Neural progenitor cell (in vitro differentiated cells): Measurements from ENCODE around the gene ARR3. TPM values are rescaled to one million over a fixed set of nuclear protein-coding genes. Genes with fewer than 3 reads are reported as not detected.
A peak's percentile ranks its signal among the peaks of the same experiment; 100 is the strongest.

ENCODE experiments used
- DNase-seq: peaks from one replicate; pipeline ENCODE4 v3.0.0-alpha.2; 2016; ENCODE audit warnings: low spot score
- H2AFZ ChIP-seq: fragments of 200-600 bp; sonication (generic); replicated peaks from 2 replicates; pipeline ENCODE4 v1.6.1; 2016; ENCODE audit warnings: antibody characterized with exemption
- H3F3A ChIP-seq: fragments of 200-600 bp; sonication (generic); 2 replicates; pipeline ENCODE4 v1.6.1; 2016; ENCODE audit warnings: antibody characterized with exemption, low read depth
- H3K27ac ChIP-seq: fragments of 200-600 bp; sonication (generic); 2 replicates; pipeline ENCODE4 v1.5.1; 2016; ENCODE audit warnings: mild to moderate bottlenecking
- H3K27me3 ChIP-seq: fragments of 200-600 bp; sonication (generic); 2 replicates; pipeline ENCODE4 v1.6.1; 2016; ENCODE audit warnings: mild to moderate bottlenecking, moderate library complexity
- H3K36me3 ChIP-seq: fragments of 200-600 bp; sonication (generic); 2 replicates; pipeline ENCODE4 v1.5.1; 2016
- H3K4me1 ChIP-seq: fragments of 200-600 bp; sonication (generic); 2 replicates; pipeline ENCODE4 v1.6.1; 2016; ENCODE audit warnings: mixed run types
- H3K4me2 ChIP-seq: fragments of 200-600 bp; sonication (generic); 2 replicates; pipeline ENCODE4 v1.6.1; 2016
- H3K4me3 ChIP-seq: fragments of 200-600 bp; sonication (generic); 2 replicates; pipeline ENCODE4 v1.5.1; 2016
- H3K79me2 ChIP-seq: fragments of 200-600 bp; sonication (generic); 2 replicates; pipeline ENCODE4 v1.6.1; 2016; ENCODE audit warnings: low read depth
- H3K9ac ChIP-seq: fragments of 200-600 bp; sonication (generic); 2 replicates; pipeline ENCODE4 v1.6.1; 2016
- H3K9me3 ChIP-seq: fragments of 200-600 bp; sonication (generic); 2 replicates; pipeline ENCODE4 v1.5.1; 2016; ENCODE audit warnings: low read depth
- H4K20me1 ChIP-seq: fragments of 200-600 bp; sonication (generic); 2 replicates; pipeline ENCODE4 v1.6.1; 2016; ENCODE audit warnings: low read depth
- H3K27ac Mint-ChIP-seq: 3 replicates; pipeline ENCODE4 v1.8.0; 2021; ENCODE audit warnings: mixed read lengths
- H3K27me3 Mint-ChIP-seq: 2 replicates; pipeline ENCODE4 v1.8.0; 2022; ENCODE audit warnings: low read depth, mild to moderate bottlenecking, inconsistent platforms, moderate library complexity, mixed read lengths; ENCODE audit not compliant: insufficient read depth
- H3K36me3 Mint-ChIP-seq: 3 replicates; pipeline ENCODE4 v1.8.0; 2021; ENCODE audit warnings: mixed read lengths
- H3K4me1 Mint-ChIP-seq: 3 replicates; pipeline ENCODE4 v1.8.0; 2021; ENCODE audit warnings: mixed read lengths
- H3K4me3 Mint-ChIP-seq: 3 replicates; pipeline ENCODE4 v1.8.0; 2021; ENCODE audit warnings: mild to moderate bottlenecking, moderate library complexity, mixed read lengths
- H3K9me3 Mint-ChIP-seq: 3 replicates; pipeline ENCODE4 v1.8.0; 2020; ENCODE audit warnings: mixed read lengths
- CTCF ChIP-seq: fragments of 200-600 bp; sonication (generic); IDR thresholded peaks from 2 replicates; pipeline ENCODE4 v1.5.1; 2017; ENCODE audit warnings: antibody characterized with exemption, mild to moderate bottlenecking
- EZH2 ChIP-seq: fragments of 200-600 bp; sonication (generic); IDR thresholded peaks from 2 replicates; pipeline ENCODE4 v1.6.1; 2017; ENCODE audit warnings: antibody characterized with exemption, mild to moderate bottlenecking, moderate library complexity
- EZH2phosphoT487 ChIP-seq: fragments of 200-600 bp; sonication (generic); IDR thresholded peaks from 2 replicates; pipeline ENCODE4 v1.6.1; 2017; ENCODE audit warnings: antibody characterized with exemption
- total RNA-seq: library from RNA; depleted of rRNA; stranded (reverse); fragments of >200 nt; gene quantifications from 2 replicates; pipeline ENCODE4 v1.2.3, GENCODE V29; 2015; ENCODE audit warnings: low replicate concordance

ARR3 gene
- total RNA-seq, 1 donor from 2014 or later, result not detected

GRCh38 chrX:70292788-70293187, 24.7 kb downstream of the ARR3 start:
- Histone ChIP-seq H3K27ac (no peak overlapping the region), H3K27me3 (no peaks in the 10 kb centered on the region), H3K79me2 (peaks cover 62% of the 10 kb centered on the region), H3K9me3 (peaks cover 3% of the 10 kb centered on the region), H2AFZ (no peak overlapping the region), H3F3A (no peaks in the 10 kb centered on the region), H3K4me1 (no peaks in the 10 kb centered on the region), H4K20me1 (no peaks in the 10 kb centered on the region), H3K4me2 (peak overlapping the region; percentile 81), H3K36me3 (no peaks in the 10 kb centered on the region), H3K9ac (no peak overlapping the region), H3K4me3 (peak overlapping the region; percentile 84)
- Mint-ChIP-seq H3K27ac (no peak overlapping the region), H3K36me3 (no peaks in the 10 kb centered on the region), H3K4me3 (no peak overlapping the region), H3K9me3 (peaks cover 2% of the 10 kb centered on the region), H3K4me1 (peaks cover 21% of the 10 kb centered on the region), H3K27me3 (peaks cover 2% of the 10 kb centered on the region)
- TF ChIP-seq EZH2 (no peak), EZH2phosphoT487 (no peak), CTCF (no peak)
- DNase-seq, result no peak

- Histone ChIP-seq H3K4me3 (no peak overlapping the region), H3K4me2 (peak overlapping the region; percentile 26), H3K79me2 (peaks cover 62% of the 10 kb centered on the region), H3K36me3 (no peaks in the 10 kb centered on the region), H3K9me3 (peaks cover 3% of the 10 kb centered on the region), H4K20me1 (no peaks in the 10 kb centered on the region), H3K27me3 (no peaks in the 10 kb centered on the region), H3F3A (no peaks in the 10 kb centered on the region), H3K27ac (no peak overlapping the region), H2AFZ (no peak overlapping the region), H3K9ac (no peak overlapping the region), H3K4me1 (no peaks in the 10 kb centered on the region)
- Mint-ChIP-seq H3K36me3 (no peaks in the 10 kb centered on the region), H3K27ac (no peak overlapping the region), H3K9me3 (no peaks in the 10 kb centered on the region), H3K4me3 (no peak overlapping the region), H3K27me3 (peaks cover 2% of the 10 kb centered on the region), H3K4me1 (peaks cover 21% of the 10 kb centered on the region)
- DNase-seq, result no peak
- TF ChIP-seq EZH2, result no peak
- no peak for TF ChIP-seq EZH2phosphoT487
- no peak for TF ChIP-seq CTCF
Observed at GRCh38 chrX:70293621-70294020, 25.5 kb downstream of the ARR3 start.

GRCh38 chrX:70301716-70302115, 33.6 kb downstream of the ARR3 start:
- Histone ChIP-seq H3K9ac (no peak overlapping the region), H3K27me3 (no peaks in the 10 kb centered on the region), H3K4me2 (no peak overlapping the region), H3K4me1 (no peaks in the 10 kb centered on the region), H3K36me3 (peaks cover 6% of the 10 kb centered on the region), H2AFZ (no peak overlapping the region), H3K27ac (no peak overlapping the region), H3K79me2 (peaks cover 9% of the 10 kb centered on the region), H3K4me3 (no peak overlapping the region), H3F3A (no peaks in the 10 kb centered on the region), H3K9me3 (peaks cover 3% of the 10 kb centered on the region), H4K20me1 (no peaks in the 10 kb centered on the region)
- H3K4me1 Mint-ChIP-seq, result no peaks in the 10 kb centered on the region
- H3K36me3 Mint-ChIP-seq, result peaks cover 5% of the 10 kb centered on the region
- H3K9me3 Mint-ChIP-seq, result no peaks in the 10 kb centered on the region
- no peaks in the 10 kb centered on the region for H3K27me3 Mint-ChIP-seq
- DNase-seq, result no peak
- H3K4me3 Mint-ChIP-seq, result no peak overlapping the region
- H3K27ac Mint-ChIP-seq, result no peak overlapping the region
- no peak for TF ChIP-seq EZH2

DNA sequence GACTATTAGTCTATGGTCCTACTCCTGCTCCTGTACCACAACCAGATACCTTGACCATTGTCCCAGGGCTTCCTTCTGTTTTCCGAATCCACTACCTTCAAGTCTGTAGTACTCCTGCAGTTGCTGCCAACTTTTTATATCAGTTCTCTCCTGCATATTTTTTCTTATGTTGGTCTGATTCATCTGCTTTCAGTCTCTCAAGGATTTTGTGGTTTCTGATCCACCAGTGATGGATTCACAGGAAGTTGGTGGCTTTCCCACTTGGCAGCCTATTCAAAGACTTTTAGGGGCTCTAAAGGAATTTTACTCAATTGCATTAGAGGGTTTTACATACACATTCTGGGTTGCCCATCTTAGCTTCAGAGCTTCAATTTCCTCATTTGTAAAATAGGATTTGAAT, 45.4 kb downstream of the ARR3 start:
- Histone ChIP-seq H3K9me3 (peaks cover 3% of the 10 kb centered on the region), H3K4me3 (no peak overlapping the region), H3K27me3 (no peaks in the 10 kb centered on the region), H3F3A (no peaks in the 10 kb centered on the region), H3K4me1 (no peaks in the 10 kb centered on the region), H3K27ac (no peak overlapping the region), H3K79me2 (peaks cover 25% of the 10 kb centered on the region), H3K9ac (no peak overlapping the region), H3K36me3 (peaks cover 3% of the 10 kb centered on the region), H3K4me2 (no peak overlapping the region), H4K20me1 (no peaks in the 10 kb centered on the region), H2AFZ (no peak overlapping the region)
- H3K4me3 Mint-ChIP-seq, result no peak overlapping the region
- DNase-seq, result no peak
- H3K9me3 Mint-ChIP-seq, result no peaks in the 10 kb centered on the region
- H3K4me1 Mint-ChIP-seq, result no peaks in the 10 kb centered on the region
- H3K27me3 Mint-ChIP-seq, result no peaks in the 10 kb centered on the region
- no peak overlapping the region for H3K27ac Mint-ChIP-seq
- peaks cover 15% of the 10 kb centered on the region for H3K36me3 Mint-ChIP-seq
- no peak for TF ChIP-seq EZH2
- no peak for TF ChIP-seq CTCF
- no peak for TF ChIP-seq EZH2phosphoT487
